HL-60/S4 treated with retinoic acid at 250 ng/mL for 4 days and 3 days (cell line): Measurements from ENCODE around the gene ATP10A.

ENCODE experiments used
- in situ Hi-C: fragments of 300-500 bp; cut with MboI; formaldehyde crosslinking; loops from 2 replicates; pipeline ENCODE4 v1.7.0; 2022; ENCODE audit warnings: low sequenced_read_pairs

Gene ATP10A

DNA sequence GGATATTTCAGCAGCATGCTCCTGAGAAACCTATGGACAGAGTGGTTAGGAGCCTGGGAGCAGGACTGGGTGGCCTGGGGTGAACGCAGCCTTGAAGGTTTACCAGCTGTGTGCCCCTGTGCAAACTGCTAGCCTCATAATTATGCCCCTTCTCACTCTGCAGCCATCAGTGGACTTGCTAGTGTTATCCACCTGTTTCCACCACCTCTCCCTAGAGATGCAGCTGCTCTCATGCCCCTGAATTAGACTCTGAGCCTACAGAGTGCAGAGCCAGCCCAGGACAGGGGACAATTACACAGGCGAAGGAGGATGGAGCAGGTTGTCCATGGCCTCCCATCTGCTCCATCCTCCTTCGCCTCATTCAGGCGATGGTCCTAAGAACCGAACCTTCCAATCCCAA is 175.9 kb downstream of the ATP10A start:
- in situ Hi-C loops = no loop called here

DNA sequence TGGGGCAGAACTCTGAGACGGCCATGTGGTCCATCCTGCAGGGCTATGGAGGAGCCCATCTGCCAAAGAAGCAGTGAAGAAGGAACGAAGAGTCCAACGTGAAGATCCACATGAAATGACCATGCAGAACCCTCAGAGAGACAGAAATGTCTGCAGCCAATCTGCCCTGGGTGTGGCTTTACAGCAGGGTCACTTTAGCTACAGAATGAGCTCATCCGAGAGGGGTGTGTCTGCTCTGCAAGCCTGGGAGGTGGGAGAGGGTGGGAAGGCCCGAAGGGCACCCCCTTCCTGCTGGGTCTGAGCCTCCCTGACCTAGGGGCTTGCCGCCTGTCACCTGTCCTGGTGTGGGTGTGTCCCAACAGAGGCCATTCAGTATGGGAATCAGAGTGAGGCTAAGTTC is 176.3 kb downstream of the ATP10A start:
- in situ Hi-C loops = no loop called here

DNA sequence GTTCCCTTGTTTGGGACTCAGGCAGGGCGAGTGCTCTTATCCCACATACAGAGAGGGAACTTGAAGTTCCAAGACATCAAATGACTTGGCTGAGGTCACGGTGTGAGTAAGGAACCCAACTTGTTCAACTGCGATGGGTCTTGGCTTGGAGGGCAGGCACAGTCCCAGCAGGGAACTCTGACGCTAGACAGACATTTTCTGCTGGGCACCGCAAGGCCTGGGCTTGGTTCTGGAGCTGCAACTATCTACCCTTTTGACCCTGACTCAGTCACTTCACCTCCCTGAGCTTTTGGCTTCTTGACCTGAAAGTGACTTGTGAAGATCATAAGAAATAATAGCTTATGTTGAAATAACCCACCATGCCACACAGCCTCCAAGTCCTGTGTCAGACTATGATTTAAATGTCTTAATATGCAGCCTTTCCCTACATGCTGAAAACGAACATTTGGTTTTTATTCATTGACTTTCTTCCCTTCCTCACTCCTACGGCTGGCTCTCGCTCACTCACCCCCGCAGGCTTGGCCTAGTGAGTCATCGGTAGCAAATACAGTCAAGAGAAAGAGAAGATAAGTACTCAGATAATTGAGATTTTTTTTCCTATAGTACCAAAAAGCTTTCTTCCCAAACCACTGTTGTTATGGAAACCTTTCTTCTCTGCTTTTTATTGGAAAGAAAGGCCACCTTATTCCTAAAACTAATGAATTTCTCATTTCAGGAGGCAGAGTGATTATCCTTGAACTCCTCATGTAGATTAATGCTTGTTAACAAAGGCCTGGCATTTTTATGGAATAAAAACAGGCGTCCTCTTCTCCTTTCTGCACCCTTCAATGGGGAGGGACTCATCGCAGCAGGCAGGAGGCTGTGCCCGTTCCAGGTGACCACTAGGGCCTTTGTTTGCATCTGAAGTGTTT is 178.4 kb downstream of the ATP10A start:
- in situ Hi-C loops = no loop called here

DNA sequence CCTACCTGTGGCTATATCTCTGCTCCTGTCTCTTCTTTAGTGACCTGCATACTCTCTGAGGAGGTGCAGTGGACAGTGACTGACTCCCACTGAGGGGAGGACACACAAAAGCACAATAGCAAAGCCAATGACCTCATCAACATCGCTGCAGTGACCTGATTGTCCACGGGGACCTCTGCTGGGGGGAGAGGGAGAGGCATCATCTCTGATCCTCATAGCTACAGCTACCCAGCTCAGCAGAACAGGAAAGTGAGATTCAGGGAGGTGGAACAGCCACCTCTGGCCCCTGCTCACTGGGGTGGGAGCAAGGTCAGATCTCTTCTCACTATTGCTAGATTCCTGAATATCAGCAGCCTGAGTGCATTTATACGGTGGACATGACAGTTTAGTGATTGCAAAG is 179.2 kb downstream of the ATP10A start:
- in situ Hi-C loops = no loop called here

DNA sequence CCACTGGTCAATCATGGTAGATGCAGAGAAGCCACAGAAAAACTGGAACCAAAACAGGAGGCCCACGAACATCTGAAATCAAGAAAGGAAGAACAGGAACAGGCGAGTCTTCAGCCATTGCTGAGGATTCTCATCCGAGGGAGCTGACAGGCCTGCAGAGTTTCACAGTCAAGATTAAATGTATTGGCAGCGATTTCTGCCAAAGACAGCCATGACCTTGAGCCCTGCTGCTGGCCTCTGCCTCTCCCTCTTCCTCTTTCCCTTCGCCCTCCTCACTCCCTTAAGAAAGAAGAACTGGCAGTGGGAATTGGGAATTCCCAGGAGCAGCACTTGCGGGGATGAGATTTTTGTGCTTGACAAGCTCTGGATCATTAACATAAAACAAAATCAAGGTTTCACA is 179.7 kb downstream of the ATP10A start:
- in situ Hi-C loops = no loop called here

DNA sequence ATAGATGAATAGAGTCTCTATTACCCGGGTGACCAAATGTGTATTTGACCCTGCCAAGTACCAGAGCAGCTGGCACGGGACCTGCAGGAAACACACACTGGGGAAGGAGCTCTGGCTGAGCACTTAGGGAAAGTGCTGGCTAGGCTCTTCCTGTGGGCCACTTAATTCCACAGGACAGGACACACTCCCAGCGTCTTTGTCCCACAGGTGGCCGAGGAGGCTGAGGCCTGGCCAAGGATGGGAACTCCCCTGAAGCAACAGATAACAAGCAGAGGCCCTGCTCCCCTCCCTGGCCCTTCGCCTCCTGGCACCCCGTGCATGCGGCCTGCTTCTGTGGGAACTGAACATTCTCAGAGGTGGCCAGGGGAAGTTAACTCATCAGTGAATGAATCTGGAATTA is 180.8 kb downstream of the ATP10A start:
- in situ Hi-C loops = no loop called here

DNA sequence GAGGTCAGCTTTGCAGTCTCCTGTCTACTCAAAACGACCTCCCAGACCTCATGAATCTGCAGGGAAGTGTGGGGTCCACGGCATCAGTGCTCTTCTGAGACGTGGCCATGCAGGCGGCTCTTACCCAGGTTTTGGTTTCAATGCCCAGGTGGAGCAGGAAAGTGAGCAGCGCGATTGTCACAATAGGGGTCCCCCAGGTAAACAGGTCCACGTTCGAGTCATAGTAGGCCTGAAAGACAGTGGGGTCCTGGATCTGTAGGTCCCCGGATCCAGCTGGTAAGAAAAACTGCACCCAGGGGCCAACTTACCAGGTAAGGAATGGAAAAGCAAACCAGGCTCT is 182.5 kb downstream of the ATP10A start:
- in situ Hi-C loops = no loop called here

DNA sequence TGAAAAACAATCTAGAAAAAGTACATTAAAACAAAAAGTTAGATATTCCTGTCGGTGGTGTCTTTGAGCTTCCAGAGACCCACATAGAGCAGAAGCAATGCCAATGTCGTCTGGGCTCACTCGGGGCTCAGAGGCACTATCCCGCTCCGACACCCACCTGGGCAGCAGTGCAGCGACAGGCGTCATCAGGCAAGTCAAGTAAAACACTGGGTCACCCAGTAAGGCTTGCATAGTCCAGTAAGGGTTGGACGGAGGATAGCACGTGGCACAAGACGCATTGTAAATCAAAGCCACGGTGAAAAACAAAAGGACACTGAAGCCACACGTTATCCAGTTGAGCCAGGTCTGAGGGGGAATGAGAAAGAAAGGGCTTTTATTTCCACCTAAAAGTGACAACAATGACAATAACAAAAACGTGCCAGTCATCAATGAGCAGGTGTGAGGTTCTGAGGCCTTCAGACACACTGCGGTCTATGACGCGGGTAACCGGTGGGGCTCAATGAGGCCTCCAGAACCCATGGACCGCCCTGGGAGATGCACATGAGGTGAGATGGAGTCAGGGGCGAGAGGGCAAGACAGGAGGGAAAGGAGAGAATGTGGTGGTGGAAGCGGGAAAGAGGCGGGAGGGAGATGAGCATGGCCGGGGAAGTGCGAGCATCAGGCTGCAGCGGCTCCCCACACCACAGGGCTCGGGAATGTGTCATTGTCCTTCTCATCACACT is 183.0 kb downstream of the ATP10A start:
- in situ Hi-C loops = no loop called here

DNA sequence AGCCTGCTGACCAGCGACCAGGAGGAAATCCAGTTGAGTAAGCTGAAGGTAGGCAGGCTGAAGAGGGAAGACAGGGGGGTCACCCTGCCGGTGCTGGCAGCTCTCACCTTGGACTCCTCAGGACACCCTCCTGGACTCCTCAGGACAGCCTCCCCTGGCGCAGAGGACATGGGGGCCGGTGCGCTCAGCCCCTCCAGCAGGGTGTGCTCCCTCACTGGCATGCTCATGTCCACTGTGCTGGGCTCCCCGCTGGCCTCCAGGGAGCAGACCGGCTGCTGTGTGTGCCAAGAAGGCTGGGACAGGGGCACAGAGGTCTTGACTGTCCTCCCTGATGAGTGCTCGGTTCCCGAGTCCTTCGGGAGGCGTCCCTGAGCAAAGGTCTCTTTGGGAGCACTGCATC is 183.6 kb downstream of the ATP10A start:
- in situ Hi-C loops = no loop called here

DNA sequence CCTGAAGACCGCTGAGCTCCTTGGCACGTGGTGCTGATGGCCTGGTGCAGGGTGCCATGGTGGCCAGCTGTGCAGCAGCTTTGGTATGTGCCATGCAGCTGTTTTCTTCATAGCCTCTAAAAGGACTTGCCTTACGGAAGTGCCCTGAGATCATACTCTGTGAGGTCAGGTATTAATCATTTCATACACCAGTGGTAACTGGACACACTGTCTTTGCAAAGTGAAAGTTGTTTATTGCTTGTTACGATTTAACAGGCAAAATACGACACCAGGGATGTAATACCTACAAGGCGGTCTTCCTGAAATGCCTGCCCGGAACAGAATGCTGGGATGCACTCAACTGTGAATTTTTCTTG is 184.6 kb downstream of the ATP10A start:
- in situ Hi-C loops = no loop called here

DNA sequence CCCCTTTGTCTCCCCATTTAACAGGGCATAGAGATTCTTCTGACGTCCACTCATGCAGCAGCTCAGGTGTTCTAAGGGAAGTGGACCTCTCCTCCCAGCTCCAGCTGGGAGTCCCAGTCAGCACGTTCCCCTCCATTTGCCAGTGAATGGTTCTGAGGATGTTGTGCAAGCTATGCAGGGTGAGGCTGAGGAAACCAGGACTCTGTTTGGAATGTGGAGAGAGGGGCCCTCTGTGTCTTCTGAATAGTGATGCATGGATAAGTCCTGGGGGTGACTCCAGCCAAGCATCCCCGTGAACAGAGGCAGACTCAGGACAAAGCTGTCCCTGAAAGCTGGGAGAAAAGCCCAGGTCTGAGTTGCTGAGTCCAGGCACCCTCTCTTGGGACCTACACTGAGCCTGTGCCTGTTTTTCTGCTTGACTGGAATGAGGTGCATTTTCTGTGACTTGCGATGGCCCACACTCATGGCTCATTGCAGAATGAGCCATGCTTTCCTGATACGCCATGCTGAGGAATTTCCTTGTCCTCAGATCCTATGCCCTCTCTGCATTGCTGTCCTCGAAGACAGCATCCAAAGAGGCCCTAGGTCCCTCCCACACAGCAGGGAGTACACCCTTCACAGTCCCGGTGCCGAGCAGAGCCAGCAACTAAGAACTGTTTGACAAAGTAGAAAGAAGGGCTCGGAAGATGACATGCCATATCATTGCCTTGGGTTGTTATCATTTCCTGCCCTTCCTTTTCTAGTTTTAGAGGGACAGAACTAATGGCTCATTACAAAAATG is 185.2 kb downstream of the ATP10A start:
- in situ Hi-C loops = no loop called here

DNA sequence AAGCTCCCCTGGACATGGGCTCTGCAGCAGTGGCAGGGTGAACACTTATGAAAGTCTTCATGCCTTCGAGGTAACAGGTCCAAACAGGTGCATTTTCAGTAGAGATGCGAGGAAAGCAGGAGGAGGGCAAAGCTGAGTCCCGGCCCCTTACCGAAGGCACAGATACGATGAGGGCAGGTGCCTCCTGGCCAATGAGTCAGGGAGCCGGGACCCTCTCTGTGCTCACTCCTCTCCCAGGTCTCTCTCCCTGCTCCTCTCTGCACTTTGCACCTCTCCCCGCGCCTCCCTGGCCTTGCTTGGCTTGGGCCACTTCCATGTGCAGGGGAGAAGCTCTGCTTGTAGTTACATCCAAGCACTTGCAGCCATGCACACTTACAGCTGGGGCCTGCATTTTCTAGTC is 187.1 kb downstream of the ATP10A start:
- in situ Hi-C loops = no loop called here

DNA sequence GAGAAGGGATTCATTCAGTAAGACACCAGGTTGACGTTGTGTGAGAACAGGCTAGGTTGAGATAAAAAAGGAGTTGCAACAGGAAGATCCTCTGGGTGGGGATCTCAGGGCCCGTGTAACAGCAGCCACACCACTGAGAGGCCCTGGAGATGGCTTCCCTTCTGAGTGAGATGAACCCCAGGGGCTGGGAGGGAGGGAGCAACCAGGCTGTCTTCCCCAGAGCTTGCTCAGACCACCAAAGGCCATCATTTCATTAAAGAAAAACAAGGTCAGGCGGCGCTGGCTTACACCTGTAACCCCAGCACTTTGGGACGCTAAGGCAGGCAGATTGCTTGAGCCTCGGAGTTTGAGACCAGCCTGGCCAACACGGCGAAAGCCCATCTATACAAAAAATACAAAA is 187.7 kb downstream of the ATP10A start:
- in situ Hi-C loops = no loop called here

DNA sequence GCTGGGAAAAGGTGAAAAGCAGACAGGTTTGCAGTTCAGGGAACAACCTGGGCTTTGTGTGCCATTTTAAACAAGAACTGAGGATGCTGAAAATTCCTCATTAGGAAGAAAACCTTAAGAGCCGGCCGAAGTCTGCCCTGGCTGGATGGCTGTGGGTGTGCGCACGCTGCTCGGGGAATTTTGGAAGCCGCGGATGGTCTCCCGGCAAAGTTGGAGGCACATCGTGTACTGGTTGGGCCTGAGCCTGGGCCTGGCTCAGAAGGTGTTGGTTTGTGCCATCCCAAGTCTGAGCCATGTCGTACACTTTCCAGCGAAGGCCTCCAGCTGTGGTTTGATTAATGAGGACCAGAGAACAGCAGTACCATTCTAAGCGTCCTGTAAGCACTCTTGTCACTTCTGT is 188.2 kb downstream of the ATP10A start:
- in situ Hi-C loops = no loop called here

DNA sequence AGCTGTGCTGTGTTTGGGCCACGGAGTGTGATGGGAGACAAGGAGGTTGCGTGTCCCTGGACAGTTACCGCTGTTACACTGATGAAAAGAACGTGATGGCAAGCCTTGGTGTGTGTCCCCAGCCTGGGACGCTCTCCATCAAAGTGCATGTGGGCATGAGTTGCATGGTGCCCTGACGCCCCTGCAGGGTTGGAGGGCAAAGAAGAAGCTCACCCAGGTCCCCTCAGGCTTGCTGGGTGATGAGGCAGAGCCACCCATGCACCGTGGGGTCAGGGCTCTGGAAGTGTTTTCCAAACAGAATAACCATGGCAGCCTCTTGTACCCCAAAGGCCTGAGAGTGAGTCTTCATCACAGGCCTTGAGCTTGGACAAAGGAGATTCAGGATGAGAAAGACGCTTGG is 189.2 kb downstream of the ATP10A start:
- in situ Hi-C loops = no loop called here

DNA sequence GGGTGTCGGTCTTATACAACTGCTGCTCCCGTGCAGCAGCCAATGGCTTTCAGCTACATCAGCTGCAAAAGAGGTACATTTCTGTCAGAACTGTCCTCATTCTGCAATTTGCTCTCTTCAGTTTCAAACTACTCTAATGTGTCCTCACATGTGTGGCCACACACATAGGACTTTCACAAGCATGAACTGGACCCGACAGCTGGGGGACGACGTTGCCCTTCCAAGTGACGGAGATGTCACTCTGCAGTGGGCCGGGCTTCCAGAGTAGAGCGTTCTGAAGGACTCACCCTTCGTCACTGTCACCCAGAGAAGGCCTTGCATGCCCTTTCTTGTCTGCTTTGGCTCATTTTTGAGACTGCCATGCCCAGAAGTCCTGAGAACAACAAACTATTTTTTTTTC is 189.8 kb downstream of the ATP10A start:
- in situ Hi-C loops = no loop called here

DNA sequence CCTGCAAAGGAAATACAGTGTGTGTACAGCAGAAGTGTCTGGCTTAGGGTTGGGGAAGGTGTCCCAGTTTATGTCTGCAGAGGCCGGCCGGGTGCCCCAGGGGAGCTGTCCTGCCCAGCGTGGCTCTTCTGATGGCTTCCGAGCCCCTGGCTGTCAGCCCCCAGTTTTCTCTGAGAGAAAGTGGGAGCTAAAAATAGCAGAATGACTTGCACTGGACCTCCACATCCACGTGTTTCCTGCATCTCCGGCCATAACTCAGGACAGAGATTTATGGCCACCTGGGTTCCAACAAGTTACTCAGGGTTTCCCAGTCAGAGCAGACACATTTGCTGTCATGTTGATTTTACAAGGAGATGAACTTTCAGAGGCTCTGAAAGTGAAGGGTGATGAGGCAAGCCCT is 192.0 kb downstream of the ATP10A start:
- in situ Hi-C loops = no loop called here

DNA sequence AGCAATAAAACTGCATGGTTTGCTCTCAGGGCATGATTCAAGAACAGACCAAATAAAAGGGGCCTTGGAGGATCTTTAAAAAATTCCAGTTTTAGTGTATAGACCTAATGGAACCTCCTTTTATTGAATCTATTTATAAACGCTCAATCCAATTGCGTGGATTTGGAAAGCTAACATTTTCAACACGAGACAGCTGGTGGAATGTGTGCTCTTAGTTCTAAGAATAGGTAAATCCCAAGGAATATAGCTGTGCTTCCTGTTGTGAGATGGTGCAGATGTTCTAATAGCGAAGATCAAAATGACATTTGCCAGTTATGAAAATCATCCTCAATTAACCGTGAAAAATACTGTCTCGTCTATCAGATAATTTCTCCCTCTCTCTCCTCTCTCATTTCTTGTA is 192.5 kb downstream of the ATP10A start:
- in situ Hi-C loops = no loop called here

DNA sequence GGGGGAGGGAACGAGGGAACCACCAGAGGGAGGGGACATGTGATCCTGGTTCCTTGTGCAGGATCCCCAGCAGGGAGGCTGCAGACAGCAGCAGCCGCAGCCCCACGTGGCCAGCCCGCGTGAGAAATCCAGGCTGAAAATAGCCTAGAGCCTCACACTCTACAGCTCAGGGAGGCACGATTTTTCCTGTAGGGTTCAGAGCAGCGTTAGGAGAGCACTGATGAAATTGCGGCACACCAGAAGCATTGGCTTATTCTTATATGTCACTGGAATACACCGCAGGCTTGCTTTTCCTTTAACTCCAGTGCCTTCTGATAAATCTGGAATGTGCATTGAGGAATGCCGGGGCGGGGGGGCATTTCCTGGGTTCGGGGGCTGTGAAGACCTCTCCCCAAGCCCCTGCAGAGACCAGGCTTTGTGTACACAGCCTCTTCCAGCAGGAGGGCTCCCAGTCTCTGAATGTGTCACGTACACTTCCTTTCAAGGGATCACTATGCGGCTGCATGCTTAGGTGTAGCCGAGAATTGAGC is 193.0 kb downstream of the ATP10A start:
- in situ Hi-C loops = no loop called here

DNA sequence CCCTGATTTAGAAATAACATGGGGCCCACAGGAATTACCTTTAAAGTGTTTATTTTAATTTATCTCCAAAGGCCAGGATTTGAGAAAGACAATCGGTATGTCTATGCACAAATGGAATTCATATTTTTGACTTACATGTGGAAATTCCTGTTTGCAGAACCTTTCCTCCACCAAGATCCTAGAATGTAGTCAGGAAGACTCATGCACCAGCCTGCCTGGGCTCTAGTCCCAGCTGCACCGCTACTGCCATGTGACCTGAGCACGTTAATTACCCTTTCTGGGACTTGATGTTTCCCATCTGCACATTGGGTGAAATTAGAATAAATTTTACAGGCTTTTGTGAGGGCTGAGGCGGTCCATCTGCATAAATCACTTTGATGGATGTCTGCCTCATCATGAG is 194.2 kb downstream of the ATP10A start:
- in situ Hi-C loops = no loop called here

DNA sequence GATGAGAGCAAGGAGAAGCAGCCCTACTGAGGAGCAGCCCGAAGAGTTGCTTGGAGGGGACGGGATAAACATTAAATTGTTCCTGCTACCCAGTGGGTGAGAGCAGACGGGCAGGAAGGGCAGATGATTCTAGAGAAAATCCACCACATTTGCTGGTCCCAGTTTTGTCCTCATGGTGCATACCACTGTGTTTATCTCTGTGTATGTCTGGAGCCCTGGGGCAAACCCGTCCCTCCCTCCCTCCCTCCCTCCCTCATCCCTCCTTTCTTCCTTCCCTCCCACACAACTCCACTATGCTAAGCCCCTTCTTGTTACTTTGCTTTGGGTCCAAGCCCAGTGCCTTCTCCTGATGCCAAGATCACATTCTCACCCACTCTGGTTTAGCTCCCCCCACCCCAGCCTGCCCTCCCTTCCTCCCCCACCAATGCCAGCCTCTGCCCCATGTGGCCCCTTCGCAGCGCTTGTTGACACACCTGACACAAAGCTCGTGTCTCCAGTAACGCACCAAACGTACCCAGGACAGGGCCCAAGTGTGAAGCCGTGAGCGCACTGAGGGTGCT is 194.8 kb downstream of the ATP10A start:
- in situ Hi-C loops = no loop called here
